ENCODE results near the gene OTUB1.
"Not testable (repeated sequence)": the region's sequence is repeated elsewhere in the genome, so short reads cannot be mapped to it uniquely, and the experiment has no call there.

OTUB1 gene

GRCh38 chr11:64045700-64046099 lies 59.5 kb downstream of the OTUB1 start:
- H3K79me2 ChIP-seq: no peaks in the 10 kb centered on the region
- H3K27ac ChIP-seq: no peak overlapping the region
- H3K9me3 ChIP-seq (ENCODE audit: control insufficient read depth, low read length): no peaks in the 10 kb centered on the region
- H3K4me3 ChIP-seq (ENCODE audit: low read depth, low read length): no peak overlapping the region
- H3K36me3 ChIP-seq (ENCODE audit: control insufficient read depth, insufficient read depth, low read length): no peaks in the 10 kb centered on the region
- no peak overlapping the region for H3K4me2 ChIP-seq (ENCODE audit: low read length)
- no peaks in the 10 kb centered on the region for H3K4me1 ChIP-seq
- H3K27me3 ChIP-seq (ENCODE audit: control insufficient read depth, insufficient read depth, low read length): no peaks in the 10 kb centered on the region
- no peak overlapping the region for H3K9ac ChIP-seq
- no peak overlapping the region for H2AFZ ChIP-seq
- TF ChIP-seq CTCF (IDR thresholded peaks at IDR 0.05): no peak

- not testable (repeated sequence) for H3K79me2 ChIP-seq; H3K9me3 ChIP-seq (ENCODE audit: control insufficient read depth, low read length); H3K4me1 ChIP-seq; H3K4me2 ChIP-seq (ENCODE audit: low read length); H3K27me3 ChIP-seq (ENCODE audit: control insufficient read depth, insufficient read depth, low read length); H3K9ac ChIP-seq; H2AFZ ChIP-seq; H3K36me3 ChIP-seq (ENCODE audit: control insufficient read depth, insufficient read depth, low read length); H3K4me3 ChIP-seq (ENCODE audit: low read depth, low read length); H3K27ac ChIP-seq
Observed at GRCh38 chr11:64047373-64047772, 61.1 kb downstream of the OTUB1 start.
